Renal cortex interstitium (tissue), 11 donors: Measurements from ENCODE around the gene MRPL19. TPM values are rescaled to one million over a fixed set of nuclear protein-coding genes. Genes with fewer than 3 reads are reported as not detected.
"Not testable (repeated sequence)": the region's sequence is repeated elsewhere in the genome, so short reads cannot be mapped to it uniquely, and the experiment has no call there.

Experiments
- DNase-seq, 11 donors: peaks; one replicate each; pipeline ENCODE4 v3.0.0-alpha.2; 2013; ENCODE audit warnings: low read depth in 9 of 11, low spot score in 4 of 11; ENCODE audit errors: extremely low read depth in 1 of 11
- polyA plus RNA-seq, 3 donors: library from polyadenylated mRNA; unstranded; fragments of 120-200 nt; gene quantifications; one replicate each; pipeline ENCODE4 v1.2.1, GENCODE V29; 2013; ENCODE audit not compliant: insufficient read length in 3 of 3

The MRPL19 gene
- polyA plus RNA-seq, 3 donors = 61.3 to 63.2 (median 62.9) TPM

DNA sequence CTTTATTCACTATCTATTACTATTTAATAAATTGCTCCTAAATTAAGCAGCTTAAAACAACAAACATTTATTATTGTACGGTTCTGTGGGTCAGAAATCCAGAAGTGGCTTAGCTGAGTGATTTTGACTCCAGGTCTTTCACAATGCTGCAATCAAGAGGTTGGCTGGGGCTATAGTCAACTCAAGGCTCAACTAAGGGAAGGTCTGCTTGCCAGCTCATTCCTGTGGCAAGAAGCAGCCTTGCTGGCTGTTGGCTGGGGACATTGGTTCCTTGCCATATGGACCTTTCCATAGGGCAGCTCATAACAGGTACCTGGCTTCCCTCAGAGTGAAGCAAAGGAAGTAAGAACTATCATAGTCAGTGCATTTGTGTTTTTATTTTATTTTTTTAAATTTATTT is 5.0 kb upstream of the MRPL19 start:
- DNase-seq = no peak

DNA sequence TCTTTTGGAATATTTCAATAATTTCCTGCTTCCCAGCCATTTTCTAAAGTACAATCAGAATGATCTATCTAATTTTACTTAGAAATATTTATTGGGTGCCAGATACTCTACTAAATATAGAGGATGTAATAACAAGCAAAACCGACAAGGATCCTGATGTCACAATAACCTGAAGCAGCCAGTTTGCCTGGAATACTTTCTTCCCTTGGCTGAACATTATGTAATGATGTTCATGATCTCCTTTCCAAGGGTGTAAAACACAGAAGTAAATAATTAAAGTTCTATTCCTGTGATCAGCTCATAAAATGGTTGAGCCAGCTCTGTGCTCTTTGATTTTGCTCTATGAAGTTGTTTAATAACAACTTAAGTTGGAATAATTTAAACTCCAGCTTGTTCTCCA is 2.6 kb upstream of the MRPL19 start:
- no peak for DNase-seq

DNA sequence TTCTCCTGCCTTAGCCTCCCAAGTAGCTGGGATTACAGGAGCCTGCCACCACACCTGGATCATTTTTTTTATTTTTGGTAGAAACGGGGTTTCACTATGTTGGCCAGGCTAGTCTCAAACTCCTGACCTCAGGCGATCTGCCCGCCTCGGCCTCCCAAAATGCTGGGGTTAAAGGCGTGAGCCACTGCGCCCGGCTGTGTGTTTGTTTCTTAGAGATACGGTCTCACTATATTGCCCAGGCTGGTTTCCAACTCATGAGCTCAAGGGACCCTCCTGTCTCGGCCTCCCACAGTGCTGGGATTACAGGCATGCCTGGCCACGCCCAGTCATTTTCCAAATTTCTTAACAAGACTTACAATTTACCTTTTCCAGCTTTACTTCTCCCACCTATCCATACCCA is 940 bp upstream of the MRPL19 start:
- DNase-seq = no peak

DNA sequence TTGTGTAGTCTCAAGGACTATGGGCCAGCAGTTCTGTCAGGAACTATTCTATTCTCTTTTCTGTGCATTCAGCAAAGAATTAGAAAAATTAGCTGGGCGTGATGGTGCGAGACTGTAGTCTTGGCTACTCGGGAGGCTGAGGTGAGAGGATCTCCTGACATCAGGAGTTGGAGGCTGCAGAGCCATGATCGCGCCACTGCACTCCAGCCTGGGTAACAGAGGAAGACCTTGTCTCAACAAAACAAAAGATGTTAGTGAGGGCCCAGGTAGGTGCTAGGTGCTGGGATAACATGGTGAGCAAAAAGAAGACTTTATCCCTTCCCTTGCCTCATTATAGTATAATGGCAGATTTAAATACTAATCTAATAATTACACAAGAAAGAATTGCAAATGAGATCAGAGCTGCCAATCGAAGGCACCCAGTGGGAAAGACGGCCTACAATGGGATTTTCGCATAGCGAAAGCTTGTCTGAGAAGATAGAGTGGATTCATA is 447 bp upstream of the MRPL19 start:
- no peak for DNase-seq

DNA sequence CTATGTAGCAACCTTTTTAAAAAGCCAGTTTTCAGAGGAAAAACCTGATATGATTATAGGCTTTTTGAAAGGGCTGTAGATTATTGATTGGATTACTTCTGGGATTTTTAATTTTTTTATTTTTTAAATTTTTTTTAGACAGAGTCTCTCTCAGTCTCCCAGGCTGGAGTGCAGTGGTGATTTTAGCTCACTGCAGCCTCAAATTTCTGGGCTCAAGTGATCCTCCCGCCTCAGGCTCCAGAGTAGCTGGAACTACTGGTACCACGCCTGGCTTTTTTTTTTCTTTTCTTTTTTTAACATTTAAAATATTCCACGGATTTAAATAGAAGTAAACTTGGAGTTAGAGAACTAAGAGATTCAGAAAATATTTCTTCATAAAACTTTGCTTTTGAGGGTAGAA is 1.2 kb downstream of the MRPL19 start:
- no peak for DNase-seq

DNA sequence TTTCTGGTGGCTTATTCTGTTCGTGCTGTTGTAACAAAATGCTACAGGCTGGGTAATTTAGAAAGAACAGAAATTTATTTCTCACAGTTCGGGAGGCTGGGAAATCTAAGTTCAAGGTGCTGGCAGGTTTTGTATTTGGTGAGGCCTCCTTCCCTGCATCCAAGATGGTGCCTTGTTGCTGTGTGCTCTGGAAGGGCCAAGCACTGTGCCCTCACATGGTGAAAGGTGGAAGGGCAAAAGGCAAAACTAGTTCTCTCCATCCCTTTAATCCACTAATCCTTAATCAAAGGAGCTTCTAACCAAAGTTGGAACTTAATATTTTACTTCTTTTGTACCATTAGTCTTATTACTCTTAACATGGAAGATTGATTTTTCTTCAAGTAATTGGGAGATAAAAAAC is 7.4 kb downstream of the MRPL19 start:
- no peak for DNase-seq

DNA sequence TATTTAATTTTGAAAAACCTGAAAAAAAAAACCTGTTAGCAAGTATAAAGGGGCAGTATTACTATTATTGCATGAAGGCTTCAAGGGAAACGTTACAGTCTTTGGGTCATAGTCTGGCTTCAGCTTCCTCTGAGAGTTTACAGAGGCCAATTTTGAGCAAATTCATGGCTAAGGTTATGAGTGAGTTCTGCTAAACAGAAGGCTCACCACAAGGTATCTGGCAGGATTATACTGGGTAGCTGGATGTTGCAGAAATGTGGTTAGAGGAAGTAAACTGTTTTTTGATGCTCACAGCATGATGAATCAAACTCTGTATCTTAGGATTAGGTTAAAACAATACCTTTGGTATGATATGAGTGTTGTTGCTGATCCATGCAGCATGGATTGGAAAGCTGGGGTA is 9.3 kb downstream of the MRPL19 start:
- no peak for DNase-seq

DNA sequence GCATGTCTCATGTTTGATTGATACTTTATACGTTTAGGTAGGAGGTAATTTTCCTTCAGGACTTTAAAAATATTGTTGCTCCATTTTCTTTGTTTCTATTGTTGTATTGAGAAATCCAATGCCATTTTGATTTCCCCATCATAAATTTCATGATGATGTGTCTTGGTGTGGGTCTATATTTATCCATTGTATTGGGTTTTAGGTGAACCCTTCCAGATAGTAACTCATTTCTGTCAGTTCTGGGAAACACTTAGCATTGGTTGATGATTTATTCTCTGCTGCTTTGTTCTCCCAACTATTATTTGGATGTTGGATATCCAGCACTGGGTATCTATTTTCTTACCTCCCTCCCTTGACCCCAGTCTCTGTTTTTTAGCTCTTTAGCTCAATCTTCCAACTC is 10.0 kb downstream of the MRPL19 start:
- DNase-seq = no peak

DNA sequence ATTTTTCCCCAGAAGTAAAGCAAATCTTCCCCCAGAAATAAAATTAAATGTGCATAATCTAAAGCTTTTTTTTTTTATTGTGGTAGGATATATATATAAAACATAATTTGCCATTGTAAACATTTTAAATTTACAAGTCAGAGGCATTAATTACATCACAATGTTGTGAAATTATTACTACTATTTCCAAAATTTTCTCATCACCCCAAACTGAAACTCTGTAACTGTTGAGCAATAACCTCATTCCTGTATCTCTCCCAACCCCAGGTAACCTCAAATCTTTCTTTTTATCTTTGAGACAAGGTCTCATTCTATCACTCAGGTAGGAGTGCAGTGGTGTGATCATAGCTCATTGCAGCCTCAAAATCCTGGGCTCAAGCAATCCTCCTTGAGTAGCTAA is 11.2 kb downstream of the MRPL19 start:
- no peak for DNase-seq

DNA sequence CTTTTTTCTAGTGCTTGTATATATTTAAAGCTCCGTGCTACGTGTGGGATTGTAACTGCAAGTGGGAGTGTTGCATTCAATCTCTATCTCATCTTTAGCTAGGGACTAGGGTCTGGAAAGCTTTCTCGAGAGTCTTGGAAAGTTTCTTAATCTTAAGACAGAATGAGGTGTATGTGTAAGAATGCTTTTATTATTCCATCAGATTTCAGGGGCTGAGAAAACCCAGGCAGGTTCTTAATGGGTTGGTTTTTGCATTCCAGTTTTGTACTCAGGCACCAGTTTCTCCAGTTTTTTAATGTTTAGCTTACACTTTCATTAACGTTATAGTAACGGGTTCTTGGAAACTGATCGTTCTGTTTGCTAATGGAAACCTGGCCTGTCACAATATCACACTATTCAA is 20.3 kb downstream of the MRPL19 start:
- peak in 3 of 11 donors; percentile 25 to 30 (median 29) for DNase-seq

DNA sequence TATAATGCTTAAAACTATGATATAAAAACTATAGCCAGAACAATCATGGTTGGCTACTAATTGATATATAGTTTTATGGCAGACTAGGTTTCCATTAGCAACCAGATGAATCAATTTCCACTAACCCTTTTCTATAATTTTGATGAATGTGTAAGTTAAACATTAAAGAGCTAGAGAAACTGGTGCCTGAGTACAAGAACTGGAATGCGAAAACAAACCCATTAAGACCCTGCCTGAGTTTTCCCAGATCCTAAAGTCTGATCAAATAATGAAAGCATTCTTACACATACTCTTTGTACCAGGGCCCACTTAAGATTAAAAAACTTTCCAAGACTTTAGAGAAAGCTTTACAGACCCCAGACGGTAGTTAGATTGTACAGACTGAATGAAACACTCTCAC is 21.3 kb downstream of the MRPL19 start:
- peak in 3 of 11 donors; percentile 21 to 34 (median 32) for DNase-seq

DNA sequence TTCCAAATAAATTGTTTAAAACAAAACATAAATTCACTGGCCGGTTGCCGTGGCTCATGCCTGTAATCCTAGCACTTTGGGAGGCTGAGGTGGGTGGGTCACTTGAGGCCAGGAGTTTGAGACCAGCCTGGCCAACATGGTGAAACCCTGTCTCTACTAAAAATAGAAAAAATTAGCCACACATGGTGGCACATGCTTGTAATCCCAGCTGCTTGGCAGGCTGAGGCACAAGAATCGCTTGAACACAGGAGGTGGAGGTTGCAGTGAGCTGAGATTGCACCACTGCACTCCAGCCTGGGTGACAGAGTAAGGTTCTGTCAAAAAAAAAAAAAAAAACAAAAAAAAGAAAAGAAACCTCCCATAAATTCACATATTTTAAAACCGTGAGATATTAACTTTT is 28.8 kb downstream of the MRPL19 start:
- DNase-seq = not testable (repeated sequence)

DNA sequence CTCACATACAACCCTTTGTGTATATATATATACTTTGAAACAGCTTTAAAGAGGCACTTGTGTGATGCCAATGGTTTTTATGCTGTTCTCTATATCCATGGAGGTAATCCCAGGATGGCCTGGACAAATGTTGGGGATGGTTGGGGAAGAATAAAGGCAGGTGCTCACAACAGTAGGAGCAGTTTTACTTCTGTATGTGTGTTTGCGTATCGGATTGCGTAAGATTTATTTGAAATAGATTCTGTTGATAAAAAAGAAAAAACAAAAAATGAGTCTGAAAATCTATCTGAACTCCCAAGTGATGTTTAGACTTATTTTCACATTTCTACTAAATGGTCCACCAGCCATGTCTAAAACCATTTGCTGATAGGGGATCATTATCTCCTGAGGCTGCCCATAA is 29.3 kb downstream of the MRPL19 start:
- DNase-seq = no peak

DNA sequence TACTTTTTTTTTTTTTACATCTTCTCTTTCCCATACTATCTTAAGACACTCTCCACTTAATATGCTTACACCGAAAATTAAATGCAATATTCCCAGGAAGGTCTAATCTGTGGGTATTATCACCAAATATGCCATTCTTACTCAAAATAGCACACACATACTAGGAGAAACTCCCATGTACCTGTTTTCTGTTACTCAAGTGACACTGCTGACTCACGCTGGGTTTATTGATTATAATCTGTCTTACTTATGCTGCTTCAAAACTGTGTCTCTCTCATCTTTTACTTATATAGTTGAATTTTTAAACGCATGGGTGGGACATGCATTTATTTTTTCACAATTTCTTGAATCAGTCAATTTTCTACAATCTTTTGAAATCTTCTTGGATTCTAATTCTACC is 29.9 kb downstream of the MRPL19 start:
- no peak for DNase-seq

DNA sequence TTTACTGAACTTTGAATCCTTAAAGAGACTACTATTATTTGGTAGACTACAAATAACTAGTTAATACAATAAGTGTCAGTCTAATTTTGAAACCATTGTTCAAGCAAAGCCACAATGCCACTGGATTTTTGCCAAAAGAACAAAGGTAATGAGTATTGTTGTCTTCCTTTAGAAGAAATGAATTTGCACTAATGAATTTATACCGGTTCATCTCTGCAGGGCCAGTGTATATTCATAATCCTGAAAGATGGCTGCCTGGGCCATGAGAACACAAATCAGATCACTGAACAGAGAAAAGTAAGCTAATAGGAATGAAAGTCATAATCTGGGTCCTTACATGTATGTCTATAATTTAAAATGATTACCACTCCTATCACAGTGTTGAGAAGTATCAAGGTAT is 33.0 kb downstream of the MRPL19 start:
- no peak for DNase-seq

DNA sequence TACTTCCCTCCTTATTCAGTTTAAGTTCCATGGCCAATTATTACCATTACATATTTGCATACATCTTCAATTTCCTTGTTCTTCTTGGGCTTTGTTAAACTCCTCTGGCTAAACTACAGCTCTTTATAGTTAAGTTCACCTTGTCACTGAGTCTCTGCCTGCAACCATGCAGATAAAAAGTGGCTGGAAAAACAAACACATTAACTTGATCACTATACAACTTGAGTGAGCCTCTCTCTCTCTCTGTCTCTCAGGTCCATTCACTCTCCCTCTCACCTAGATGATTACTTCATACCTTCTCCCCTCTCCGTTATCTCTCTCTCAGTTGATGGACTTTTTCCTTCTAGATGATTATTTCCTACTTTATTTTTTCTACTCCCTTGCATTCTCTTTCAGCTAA is 33.8 kb downstream of the MRPL19 start:
- DNase-seq = no peak

DNA sequence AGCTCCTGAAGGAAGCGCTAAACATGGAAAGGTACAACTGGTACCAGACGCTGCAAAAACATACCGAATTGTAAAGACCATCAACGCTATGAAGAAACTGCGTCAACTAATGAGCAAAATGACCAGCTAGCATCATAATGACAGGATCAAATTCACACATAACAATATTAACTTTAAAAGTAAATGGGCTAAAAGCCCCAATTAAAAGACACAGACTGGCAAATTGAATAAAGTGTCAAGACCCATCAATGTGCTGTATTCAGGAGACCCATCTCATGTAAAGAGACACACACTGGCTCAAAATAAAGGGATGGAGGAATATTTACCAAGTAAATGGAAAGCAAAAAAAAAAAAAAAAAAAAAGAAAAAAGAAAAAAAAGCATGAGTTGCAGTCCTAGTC is 36.8 kb downstream of the MRPL19 start:
- not testable (repeated sequence) for DNase-seq

DNA sequence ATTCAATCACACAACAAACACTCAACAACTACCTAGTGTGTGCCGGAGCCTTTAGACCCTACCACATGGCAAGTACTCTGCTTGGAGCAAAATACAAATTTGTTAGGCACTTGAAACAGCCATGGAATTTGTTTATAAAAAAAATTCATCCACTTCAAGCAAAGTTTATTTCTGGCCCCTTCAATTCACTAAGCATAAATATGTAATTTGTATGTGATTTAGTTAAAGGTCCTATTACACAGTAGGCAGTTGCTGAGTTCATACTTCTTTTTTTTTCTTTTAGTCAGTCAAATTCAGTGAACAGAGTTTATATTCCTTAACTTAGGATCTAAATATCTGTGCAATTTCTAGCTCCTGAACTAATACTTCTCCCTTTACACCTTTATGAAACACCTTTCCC is 41.6 kb downstream of the MRPL19 start:
- no peak for DNase-seq

DNA sequence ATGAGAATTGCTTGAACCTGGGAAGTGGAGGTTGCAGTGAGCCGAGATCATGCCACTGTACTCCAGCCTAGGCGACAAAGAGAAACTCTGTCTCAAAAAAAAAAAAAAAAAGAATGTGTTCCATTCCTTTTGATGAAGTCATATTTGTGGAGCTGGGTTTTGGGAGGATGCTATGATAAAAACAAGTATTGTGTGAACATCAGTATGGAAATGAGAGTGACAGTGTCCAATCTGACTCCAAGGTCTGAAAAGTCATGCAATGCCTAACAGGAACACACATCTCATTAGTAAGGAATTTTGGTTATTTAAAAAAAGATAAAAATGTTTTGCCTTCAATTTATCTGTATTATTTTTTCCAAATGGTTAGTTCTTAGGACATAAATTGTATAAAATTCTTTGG is 52.3 kb downstream of the MRPL19 start:
- DNase-seq = no peak

DNA sequence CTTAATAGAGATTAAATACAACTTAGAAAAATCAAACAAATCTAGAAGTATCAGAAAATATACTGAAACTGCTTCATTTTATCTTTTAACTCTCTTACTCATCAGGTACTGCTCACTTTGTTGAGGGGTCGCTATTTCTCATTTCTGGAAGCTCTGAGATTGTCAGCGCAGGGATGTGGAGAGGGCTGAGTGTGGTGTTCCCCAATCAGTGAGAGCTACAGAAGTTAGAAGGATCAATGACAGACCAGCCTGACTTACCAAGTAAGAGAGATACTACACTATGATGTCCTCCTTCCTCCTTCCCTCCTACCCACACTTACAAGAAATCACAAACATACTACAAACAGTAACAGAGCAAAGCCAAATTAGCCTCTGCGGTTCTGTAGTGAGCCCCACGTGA is 56.0 kb downstream of the MRPL19 start:
- no peak for DNase-seq

DNA sequence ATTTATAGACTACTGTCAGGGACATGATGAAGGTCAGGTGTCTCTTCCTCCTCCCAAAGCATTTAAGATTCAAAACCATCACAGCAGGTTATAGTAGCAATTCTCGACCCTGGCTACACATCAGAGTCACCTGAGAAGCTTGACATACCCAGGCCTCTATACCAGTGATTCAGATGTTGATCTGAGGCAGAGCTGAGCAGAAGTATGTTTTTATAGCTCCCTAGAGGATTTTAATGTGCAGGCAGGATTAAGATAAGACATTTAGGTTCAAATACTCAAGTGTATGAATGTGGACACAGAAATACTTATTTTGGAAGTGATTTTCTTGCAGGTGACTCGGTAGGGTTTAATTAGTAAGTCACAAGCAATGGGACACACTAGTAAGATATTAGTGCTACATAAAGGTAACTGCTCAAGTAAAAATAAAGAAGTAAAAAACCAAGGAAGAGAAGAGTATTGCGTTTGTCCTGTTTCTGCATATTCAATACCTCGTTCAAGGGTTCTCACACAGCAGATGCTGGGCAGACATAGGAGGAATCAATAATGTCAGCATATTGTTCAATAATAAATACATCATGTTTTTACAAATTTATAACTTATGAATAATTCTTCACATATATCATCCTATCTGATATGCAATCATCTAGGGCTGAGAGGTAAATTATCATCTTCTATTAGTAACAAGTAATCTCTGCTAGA is 57.2 kb downstream of the MRPL19 start:
- no peak for DNase-seq
